ENCODE data around the gene RMND1.
"Not testable (repeated sequence)": the region's sequence is repeated elsewhere in the genome, so short reads cannot be mapped to it uniquely, and the experiment has no call there.

RMND1 gene

GRCh38 chr6:151393410-151393809, 58.5 kb downstream of the RMND1 start:
- H3K27ac Mint-ChIP-seq = peak overlapping the region; percentile 95 to 96
- H3K4me1 Mint-ChIP-seq (ENCODE audit: low read depth in 2 of 2) = peaks cover 44 to 58% of the 10 kb centered on the region in 2 donors
- DNase-seq = no peak
- no peaks in the 10 kb centered on the region for H3K9me3 Mint-ChIP-seq
- H3K27me3 Mint-ChIP-seq = no peaks in the 10 kb centered on the region
- no peak for ATAC-seq (replicated peaks)
- H3K36me3 Mint-ChIP-seq (ENCODE audit: insufficient read depth) = peaks cover 50% of the 10 kb centered on the region
- H3K4me3 Mint-ChIP-seq = peak overlapping the region; percentile 94 to 95

DNA sequence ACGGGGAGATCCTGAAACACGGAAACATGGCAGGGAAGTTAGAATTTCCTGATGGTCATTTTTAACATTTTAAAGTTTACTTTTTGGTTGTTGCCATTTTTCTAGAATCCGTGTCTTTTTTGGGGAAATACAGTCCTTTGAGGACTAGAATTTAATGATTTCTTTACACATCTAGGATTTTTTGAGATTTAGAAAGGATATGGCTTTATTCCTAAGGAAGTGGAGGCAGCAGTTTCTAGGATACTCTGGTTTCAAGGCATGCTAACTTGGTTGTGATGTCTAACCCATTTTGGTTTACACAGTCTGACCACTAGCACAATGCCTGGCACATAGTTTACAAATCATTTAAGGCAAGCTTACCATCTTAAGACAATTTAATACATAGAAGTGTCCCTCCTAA, 59.5 kb downstream of the RMND1 start:
- no peak for ATAC-seq (replicated peaks)
- no peaks in the 10 kb centered on the region for H3K9me3 Mint-ChIP-seq
- peaks cover 36 to 50% of the 10 kb centered on the region in 2 donors for H3K4me1 Mint-ChIP-seq (ENCODE audit: low read depth in 2 of 2)

DNA sequence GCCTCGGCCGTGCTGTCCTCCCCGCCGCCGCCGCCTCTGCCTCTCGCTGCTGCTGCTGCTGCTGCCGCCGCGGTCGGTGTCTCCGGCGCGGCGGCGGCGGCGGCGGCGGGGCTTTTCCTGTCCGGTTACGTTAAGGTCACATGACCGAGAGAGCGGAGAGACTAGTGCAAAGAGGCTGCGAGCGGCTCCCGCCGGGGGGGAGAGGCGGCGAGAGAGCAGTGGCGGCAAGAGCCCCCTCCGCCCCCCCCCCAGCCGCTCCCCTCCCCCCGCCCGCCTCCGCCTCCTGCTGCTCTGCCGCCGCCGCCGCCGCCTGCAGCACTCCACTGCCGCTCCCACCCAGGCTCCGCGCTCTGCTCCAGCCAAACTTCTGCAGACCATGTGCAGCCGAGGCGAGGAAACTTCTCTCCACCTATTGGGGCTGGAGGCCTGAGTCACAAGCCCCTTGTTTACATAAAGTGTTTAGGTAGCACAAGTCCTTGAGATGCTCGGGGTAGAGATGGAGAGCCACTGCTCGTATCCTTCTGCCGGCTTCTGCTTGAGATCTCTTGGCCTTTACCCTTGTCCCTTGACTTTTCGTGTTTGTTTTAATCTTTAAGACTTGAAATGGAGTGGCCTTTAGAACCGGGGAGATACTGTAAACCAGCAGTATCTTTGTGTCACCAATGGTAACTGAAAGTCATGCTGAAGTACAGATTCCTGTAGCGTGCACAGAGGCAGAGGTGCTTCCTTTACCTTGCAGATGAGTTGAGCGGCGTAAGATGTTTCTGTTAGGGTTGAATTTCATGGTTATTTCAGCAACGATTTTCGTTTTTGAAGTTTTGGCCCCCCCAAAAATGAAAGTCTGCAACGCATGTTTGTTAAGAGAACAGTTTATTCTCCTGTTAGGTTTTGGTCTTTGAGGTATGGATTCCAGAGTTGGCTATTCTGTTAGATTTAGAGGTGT, 60.2 kb downstream of the RMND1 start, which contains the start of gene ZBTB2:
TSS of gene ZBTB2 (minus strand) at position 89 of the 943 bp plus-strand sequence. CDS start 17,922 bp downstream, outside the sequence.
- Mint-ChIP-seq H3K27me3 (no peaks in the 10 kb centered on the region), H3K27ac (peak within 1 kb of the TSS; percentile 95 to 96), H3K4me3 (peak within 1 kb of the TSS; percentile 94 to 95), H3K4me1 (ENCODE audit: low read depth in 2 of 2) (peaks cover 33 to 46% of the 10 kb centered on the region in 2 donors), H3K36me3 (ENCODE audit: insufficient read depth) (peaks cover 48% of the 10 kb centered on the region), H3K9me3 (no peaks in the 10 kb centered on the region)
- ATAC-seq (replicated peaks) (peak; percentile 15), DNase-seq (peak; percentile 54 to 61 (median 59))

More for the DNA sequence above, 59.5 kb downstream of the RMND1 start:
- DNase-seq = no peak
- Mint-ChIP-seq H3K27ac (peak overlapping the region; percentile 95 to 96), H3K4me3 (peak overlapping the region; percentile 94 to 95), H3K27me3 (no peaks in the 10 kb centered on the region), H3K36me3 (ENCODE audit: insufficient read depth) (peaks cover 48% of the 10 kb centered on the region)

DNA sequence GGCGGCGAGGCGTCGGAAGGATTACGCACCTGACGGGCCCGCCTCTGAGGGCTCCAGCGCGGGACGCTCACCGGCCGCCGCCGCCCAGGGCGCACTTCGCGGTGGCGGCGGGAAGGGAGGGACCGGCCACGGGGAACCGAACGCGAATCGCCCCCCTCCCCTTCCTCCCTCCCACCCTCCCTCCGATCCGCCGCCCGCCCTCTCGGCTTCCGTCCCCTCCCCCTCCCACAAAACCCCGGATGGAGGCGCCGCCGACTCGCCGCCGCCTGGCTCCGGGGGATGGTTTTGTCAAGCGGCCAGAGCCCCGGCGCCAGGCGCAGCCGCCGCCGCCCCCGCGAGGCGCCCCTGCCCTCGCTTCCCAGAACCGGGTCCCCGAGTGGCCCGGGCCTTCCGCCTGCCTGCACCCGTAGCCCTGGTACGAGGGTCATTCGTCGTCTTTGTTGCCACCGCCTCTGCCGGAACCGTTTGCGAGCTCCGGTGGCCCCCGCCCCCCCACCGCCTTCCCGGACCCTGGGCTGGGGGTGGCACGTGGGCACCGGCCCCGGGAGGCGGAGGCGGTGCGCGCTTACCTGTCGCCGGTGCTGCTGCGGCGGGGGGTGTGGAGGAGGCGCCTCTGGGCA, 61.0 kb downstream of the RMND1 start:
- peak overlapping the region; percentile 95 to 96 for H3K27ac Mint-ChIP-seq
- H3K9me3 Mint-ChIP-seq = no peaks in the 10 kb centered on the region
- H3K4me1 Mint-ChIP-seq (ENCODE audit: low read depth in 2 of 2) = peaks cover 31 to 38% of the 10 kb centered on the region in 2 donors
- DNase-seq (peak; percentile 76 to 83 (median 80)), ATAC-seq (replicated peaks) (peak; percentile 10)
- H3K27me3 Mint-ChIP-seq = no peaks in the 10 kb centered on the region
- H3K36me3 Mint-ChIP-seq (ENCODE audit: insufficient read depth) = peaks cover 48% of the 10 kb centered on the region
- H3K4me3 Mint-ChIP-seq = peak overlapping the region; percentile 94 to 95

GRCh38 chr6:151390276-151390850, 61.6 kb downstream of the RMND1 start:
- Mint-ChIP-seq H3K36me3 (ENCODE audit: insufficient read depth) (peaks cover 43% of the 10 kb centered on the region), H3K4me1 (ENCODE audit: low read depth in 2 of 2) (peaks cover 30 to 35% of the 10 kb centered on the region in 2 donors), H3K9me3 (no peaks in the 10 kb centered on the region), H3K27me3 (no peaks in the 10 kb centered on the region), H3K4me3 (peak overlapping the region; percentile 94 to 95), H3K27ac (peak overlapping the region; percentile 93 to 96)
- DNase-seq (peak; percentile 95 to 98 (median 96)), ATAC-seq (replicated peaks) (peak; percentile 74)

- H3K4me1 Mint-ChIP-seq (ENCODE audit: low read depth in 2 of 2) = peaks cover 31 to 35% of the 10 kb centered on the region in 2 donors
- no peaks in the 10 kb centered on the region for H3K27me3 Mint-ChIP-seq
- H3K9me3 Mint-ChIP-seq = no peaks in the 10 kb centered on the region
- DNase-seq = no peak
- ATAC-seq (replicated peaks) = peak; percentile 63
- peak overlapping the region; percentile 93 to 96 for H3K27ac Mint-ChIP-seq
- H3K36me3 Mint-ChIP-seq (ENCODE audit: insufficient read depth) = peaks cover 39% of the 10 kb centered on the region
- H3K4me3 Mint-ChIP-seq = peak overlapping the region; percentile 94 to 95
Observed at GRCh38 chr6:151389618-151390275, 62.2 kb downstream of the RMND1 start.

GRCh38 chr6:151388997-151389617, 62.8 kb downstream of the RMND1 start:
- peak overlapping the region; percentile 93 to 96 for H3K27ac Mint-ChIP-seq
- DNase-seq (no peak), ATAC-seq (replicated peaks) (no peak)
- H3K27me3 Mint-ChIP-seq = no peaks in the 10 kb centered on the region
- H3K4me3 Mint-ChIP-seq = peak overlapping the region; percentile 94 to 95
- peaks cover 32 to 35% of the 10 kb centered on the region in 2 donors for H3K4me1 Mint-ChIP-seq (ENCODE audit: low read depth in 2 of 2)
- no peaks in the 10 kb centered on the region for H3K9me3 Mint-ChIP-seq
- peaks cover 39% of the 10 kb centered on the region for H3K36me3 Mint-ChIP-seq (ENCODE audit: insufficient read depth)

GRCh38 chr6:151388236-151388635, 63.7 kb downstream of the RMND1 start:
- Mint-ChIP-seq H3K27ac (peak overlapping the region; percentile 93 to 96), H3K9me3 (no peaks in the 10 kb centered on the region), H3K4me3 (no peak overlapping the region), H3K4me1 (ENCODE audit: low read depth in 2 of 2) (peaks cover 29 to 33% of the 10 kb centered on the region in 2 donors), H3K36me3 (ENCODE audit: insufficient read depth) (peaks cover 39% of the 10 kb centered on the region), H3K27me3 (no peaks in the 10 kb centered on the region)
- DNase-seq (no peak), ATAC-seq (replicated peaks) (no peak)

GRCh38 chr6:151387175-151387970, 64.6 kb downstream of the RMND1 start:
- no peaks in the 10 kb centered on the region for H3K9me3 Mint-ChIP-seq
- peak overlapping the region in 1 of 2 donors; percentile 93 for H3K27ac Mint-ChIP-seq
- DNase-seq (no peak), ATAC-seq (replicated peaks) (no peak)
- peaks cover 22 to 24% of the 10 kb centered on the region in 2 donors for H3K4me1 Mint-ChIP-seq (ENCODE audit: low read depth in 2 of 2)
- H3K27me3 Mint-ChIP-seq = no peaks in the 10 kb centered on the region
- peaks cover 48% of the 10 kb centered on the region for H3K36me3 Mint-ChIP-seq (ENCODE audit: insufficient read depth)
- no peak overlapping the region for H3K4me3 Mint-ChIP-seq

- H3K9me3 Mint-ChIP-seq = no peaks in the 10 kb centered on the region
- ATAC-seq (replicated peaks) = no peak
- H3K36me3 Mint-ChIP-seq (ENCODE audit: insufficient read depth) = peaks cover 33% of the 10 kb centered on the region
- H3K4me3 Mint-ChIP-seq = peak overlapping the region; percentile 29 to 50
- peak overlapping the region; percentile 57 to 73 for H3K27ac Mint-ChIP-seq
- no peak for DNase-seq
- H3K27me3 Mint-ChIP-seq = no peaks in the 10 kb centered on the region
- H3K4me1 Mint-ChIP-seq (ENCODE audit: low read depth in 2 of 2) = peaks cover 30 to 32% of the 10 kb centered on the region in 2 donors
Observed at GRCh38 chr6:151385177-151385576, 66.7 kb downstream of the RMND1 start.

DNA sequence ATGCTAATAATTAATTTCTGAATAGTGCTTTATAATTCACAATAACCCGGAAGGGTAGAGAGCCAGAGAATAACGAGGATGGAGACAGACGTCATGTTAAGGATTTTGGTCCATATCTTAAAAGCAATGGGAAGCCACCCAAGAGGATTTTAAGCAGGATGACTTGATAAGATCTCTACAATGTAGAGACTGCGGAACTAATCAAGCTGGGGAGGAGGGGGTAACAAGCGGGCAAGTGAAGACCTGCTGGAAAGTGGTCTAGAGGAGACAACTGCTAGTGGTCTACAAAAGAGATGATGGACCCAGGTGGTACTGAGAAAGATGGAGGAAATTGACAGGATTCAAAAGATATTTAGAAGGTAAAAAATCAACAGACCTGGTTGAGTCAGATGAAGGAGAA, 67.8 kb downstream of the RMND1 start:
- DNase-seq (no peak), ATAC-seq (replicated peaks) (no peak)
- Mint-ChIP-seq H3K36me3 (ENCODE audit: insufficient read depth) (peaks cover 24% of the 10 kb centered on the region), H3K27me3 (no peaks in the 10 kb centered on the region), H3K4me1 (ENCODE audit: low read depth in 2 of 2) (peaks cover 36 to 40% of the 10 kb centered on the region in 2 donors), H3K4me3 (peak overlapping the region in 1 of 2 donors; percentile 50), H3K27ac (peak overlapping the region; percentile 39 to 73), H3K9me3 (no peaks in the 10 kb centered on the region)

DNA sequence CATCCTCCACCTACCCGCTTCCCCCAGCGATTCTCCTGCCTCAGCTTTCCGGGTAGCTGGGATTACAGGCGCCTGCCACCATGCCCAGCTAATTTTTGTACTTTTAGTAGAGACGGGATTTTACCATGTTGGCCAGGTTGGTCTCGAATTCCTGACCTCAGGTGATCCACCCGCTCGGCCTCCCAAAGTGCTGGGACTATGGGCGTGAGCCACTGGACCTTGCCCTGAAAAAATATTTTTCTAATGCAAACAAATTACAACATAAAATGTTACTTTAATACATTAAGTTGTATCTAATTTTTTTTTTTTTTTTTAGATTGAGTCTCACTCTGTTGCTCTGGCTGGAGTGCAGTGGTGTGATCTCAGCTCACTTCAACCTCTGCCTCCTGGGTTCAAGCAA, 69.3 kb downstream of the RMND1 start:
- H3K9me3 Mint-ChIP-seq; H3K27me3 Mint-ChIP-seq; H3K4me3 Mint-ChIP-seq; ATAC-seq (replicated peaks); DNase-seq: not testable (repeated sequence)
- Mint-ChIP-seq H3K27ac (peak overlapping the region; percentile 28 to 92), H3K4me1 (ENCODE audit: low read depth in 2 of 2) (peaks cover 45 to 50% of the 10 kb centered on the region in 2 donors), H3K36me3 (ENCODE audit: insufficient read depth) (peaks cover 23% of the 10 kb centered on the region)

Data from effector memory CD8-positive, alpha-beta T cell (primary cell).